Measurements from ENCODE around the gene DENND5A.
"Not testable (repeated sequence)": the region's sequence is repeated elsewhere in the genome, so short reads cannot be mapped to it uniquely, and the experiment has no call there.

The DENND5A gene

GRCh38 chr11:9210224-9210921 lies 54.8 kb downstream of the DENND5A start:
- no peak for DNase-seq

DNA sequence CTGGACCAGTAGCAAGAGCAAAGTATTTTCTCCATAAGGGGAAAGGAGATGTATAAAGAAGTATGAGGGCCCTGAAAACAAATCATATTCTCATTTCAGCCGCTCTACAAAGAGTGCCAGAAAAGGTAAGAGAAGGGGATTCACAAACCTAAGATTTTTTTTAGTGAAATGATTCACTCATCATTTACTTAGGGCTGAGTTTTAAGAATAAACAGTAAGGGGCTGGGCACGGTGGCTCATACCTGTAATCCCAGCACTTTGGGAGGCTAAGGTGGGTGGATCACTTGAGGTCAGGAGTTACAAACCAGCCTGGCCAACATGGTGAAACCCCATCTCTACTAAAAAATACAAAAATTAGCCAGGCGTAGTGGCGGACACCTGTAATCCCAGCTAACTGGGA lies 55.5 kb downstream of the DENND5A start:
- not testable (repeated sequence) for DNase-seq

DNA sequence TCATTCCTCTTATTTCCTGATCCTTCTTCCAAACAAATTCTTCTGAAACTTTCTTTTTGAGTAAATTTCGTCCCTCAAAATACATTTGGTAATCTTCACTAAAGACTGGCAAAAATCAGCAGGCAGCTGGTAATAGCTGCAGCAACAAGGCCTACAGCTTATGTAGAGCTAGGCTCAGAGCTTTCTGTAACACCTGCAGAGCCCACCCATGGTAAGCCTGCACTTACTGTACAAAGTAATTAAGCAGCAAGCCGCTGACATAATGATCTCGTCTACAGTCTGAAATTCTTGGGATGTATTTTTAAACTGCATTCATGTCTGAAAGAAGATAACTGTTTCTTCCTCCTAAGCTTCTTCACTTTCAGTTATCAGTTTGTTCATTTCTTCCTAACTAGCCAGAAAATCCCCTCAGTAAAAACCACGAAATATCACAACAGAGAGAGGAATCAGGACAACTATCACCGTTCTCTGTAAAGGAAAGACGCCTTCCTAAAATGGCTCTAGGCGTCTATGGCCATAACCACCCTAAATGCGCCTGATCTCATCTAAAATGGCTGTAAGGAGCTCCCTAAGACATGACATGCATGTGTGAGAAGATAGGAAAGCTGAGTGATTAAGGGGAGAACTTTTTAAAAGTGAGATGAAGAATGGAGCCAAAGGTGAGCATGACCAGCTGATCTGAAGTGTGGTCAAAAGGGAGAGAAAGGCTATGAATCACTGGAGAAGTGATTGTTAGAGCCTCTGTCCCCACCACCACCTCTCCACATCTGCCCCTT lies 56.2 kb downstream of the DENND5A start:
- DNase-seq, result no peak

- no peak for DNase-seq
Observed at GRCh38 chr11:9207229-9207628, 57.9 kb downstream of the DENND5A start.

DNA sequence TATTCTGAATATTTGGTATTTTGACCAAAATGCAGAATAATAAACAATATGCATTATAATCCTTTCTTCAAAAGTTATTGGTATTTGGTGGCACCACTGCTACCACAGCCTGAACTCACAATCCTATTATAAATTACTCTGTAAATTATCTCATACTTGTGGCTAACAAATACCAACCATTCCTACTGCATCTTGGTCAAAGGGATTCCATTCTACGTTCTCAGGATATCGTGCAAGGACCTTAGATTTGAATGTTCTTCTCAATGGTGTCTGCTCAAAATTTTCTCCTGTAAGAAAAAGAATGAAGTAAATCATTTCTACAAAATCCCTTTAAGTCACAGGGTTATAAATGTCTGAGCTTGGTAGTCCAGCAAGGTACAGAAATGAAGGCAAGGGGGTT lies 58.7 kb downstream of the DENND5A start:
- no peak for DNase-seq

DNA sequence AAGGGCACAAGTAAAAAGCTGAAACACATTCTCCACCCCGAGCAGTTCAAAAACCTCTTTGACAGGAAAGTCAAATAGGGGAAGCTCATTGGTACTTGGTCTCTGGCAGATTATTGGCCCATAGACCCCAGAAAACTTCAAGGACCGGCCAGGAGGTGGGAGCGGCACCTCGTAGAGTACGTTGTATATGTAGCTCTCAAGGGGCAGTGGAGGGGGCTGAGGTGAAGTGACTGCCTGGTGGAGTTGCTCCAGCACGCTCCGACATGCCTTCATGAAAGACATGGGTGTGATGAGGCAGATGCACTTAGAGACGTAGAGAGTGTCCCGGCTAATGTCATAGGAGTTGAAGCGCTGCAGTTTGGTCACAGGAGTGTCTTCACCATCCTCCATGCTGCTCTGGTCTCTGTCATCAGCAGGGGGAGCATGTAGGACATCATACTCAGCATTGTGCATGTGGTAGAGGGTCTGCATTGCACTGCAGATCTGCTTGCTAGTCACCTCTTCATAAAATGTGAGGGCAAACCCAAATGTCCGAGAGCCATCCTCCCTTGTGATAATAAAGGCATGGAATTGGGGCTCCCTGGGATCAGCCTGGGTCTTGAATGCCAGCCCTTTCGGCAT lies 61.3 kb downstream of the DENND5A start:
- DNase-seq, result no peak

DNA sequence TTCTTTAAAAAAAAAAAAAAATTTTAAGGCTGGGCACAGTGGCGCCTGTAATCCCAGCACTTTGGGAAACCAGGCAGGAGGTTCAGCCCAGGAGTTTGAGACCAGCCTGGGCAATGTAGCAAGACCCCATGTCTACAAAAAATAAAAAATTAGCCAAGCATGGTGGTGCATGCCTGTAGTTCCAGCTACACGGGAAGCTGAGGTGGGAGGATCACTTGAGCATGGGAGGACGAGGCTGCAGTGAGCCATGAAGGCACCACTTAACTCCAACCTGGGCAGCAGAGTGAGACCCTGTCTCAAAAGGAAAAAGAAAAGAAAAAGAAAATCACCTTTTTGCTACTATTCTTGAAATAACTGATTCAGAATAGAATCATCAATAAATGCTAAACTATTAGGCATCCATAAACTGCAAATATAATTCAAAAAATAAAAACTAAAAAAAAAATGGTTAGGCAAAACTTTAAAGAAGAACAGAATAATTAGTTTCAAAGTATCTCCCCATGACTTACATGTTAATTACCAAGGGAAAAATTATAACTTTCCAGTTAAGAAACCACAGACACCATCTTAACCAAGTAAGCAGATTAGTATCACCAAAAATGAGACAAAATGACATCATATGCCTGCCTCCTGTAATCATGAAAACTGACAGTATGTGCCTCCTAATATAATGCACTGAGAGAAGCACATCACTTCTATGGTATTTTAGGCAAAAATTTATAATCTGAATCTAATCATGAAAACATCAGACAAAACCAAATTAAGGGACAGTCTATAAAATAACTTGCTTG lies 63.6 kb downstream of the DENND5A start:
- no peak for DNase-seq

- no peak for DNase-seq
Observed at GRCh38 chr11:9200471-9200870, 64.7 kb downstream of the DENND5A start.

- DNase-seq, result no peak
Observed at GRCh38 chr11:9193316-9193715, 71.8 kb downstream of the DENND5A start.

- DNase-seq, result no peak
Observed at GRCh38 chr11:9192561-9192960, 72.6 kb downstream of the DENND5A start.

- DNase-seq, result not testable (repeated sequence)
Observed at GRCh38 chr11:9190326-9191016, 74.7 kb downstream of the DENND5A start.

- DNase-seq, result not testable (repeated sequence)
Observed at GRCh38 chr11:9188860-9189259, 76.3 kb downstream of the DENND5A start.

- no peak for DNase-seq
Observed at GRCh38 chr11:9187616-9188015, 77.5 kb downstream of the DENND5A start.

DNA sequence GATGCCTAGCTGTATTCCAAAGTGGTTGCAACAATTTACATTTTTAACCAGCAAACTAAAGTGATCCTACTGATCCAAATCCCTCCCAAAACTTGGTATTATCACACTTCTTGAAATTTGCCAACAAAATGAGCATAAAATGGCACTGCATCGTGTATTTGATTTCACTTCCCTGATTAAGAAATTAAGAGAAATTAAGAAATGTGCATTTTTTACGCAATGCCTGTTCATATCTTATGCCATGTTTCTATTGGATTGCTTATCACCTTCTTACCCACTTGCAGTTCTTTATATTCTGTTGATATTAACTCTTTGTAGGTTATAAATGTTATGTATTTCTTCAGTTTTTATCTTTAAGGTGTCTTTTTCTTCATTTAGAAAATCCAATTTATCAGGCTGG lies 80.6 kb downstream of the DENND5A start:
- DNase-seq, result no peak

DNA sequence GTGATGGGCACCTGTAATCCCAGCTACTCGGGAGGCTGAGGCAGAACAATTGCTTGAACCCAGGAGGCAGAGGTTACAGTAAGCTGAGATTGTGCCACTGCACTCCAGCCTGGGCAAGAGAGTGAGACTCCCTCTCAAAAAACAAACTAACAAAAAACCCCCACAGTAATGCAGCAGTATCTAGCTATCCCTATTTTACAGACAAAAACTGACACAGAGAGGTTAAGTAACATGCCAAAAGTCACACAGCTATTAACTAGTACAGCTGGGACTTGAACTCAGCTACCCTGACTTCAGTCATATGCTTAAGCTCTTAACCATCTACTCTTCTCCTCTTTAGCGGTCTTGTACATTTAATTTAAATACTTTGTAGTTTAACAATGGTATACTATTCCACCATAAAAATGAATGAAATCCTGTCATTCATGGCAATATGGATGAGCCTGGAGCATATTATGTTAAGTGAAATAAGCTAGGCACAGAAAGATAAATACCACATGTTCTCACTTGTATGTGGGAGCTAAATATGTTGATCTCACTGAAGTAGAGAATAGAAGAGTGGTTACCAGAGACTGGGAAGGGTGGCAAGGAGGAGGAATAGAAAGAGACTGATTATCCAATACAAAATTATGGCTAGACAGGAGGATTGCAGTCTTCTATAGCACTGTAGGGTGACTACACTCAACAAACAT lies 82.8 kb downstream of the DENND5A start:
- DNase-seq, result no peak

DNA sequence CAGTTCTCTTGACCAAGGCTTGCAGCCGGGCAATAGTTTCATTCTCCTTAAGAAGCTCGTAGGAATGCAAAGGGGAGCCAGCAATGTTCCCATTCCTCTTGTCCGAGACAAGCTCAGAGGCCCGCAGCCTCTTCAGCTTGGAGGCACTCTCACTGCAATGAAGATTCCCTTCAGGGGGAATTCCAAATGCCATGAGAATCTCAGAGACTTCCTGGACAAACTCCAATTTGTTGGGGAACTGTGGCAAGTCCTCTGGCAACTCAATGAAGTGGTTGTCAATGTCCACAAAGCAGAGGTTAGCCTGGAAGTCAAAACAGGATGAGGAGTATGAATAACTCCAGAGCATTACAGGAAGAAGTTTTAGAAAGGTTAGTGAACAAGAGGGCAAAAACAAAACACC lies 84.4 kb downstream of the DENND5A start:
- DNase-seq, result no peak

DNA sequence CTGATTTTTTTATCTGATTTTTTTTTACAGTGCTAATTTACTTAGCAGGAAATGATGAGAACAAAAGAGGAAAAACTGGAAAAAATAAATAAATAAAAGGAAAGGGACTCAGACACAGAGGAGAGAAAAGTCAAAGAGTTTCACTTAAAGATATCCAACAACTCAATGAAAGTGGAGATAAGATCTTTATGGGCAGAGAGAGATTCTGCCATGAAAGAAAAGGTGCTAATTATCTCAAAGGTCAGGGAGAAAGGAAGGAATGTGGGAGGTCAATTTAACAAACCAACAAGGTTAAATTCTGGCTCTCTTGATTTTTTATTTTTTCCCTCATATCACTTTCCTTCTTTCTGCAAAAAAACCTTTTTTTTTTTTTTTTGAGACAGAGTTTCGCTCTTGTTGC lies 86.0 kb downstream of the DENND5A start:
- DNase-seq, result no peak

DNA sequence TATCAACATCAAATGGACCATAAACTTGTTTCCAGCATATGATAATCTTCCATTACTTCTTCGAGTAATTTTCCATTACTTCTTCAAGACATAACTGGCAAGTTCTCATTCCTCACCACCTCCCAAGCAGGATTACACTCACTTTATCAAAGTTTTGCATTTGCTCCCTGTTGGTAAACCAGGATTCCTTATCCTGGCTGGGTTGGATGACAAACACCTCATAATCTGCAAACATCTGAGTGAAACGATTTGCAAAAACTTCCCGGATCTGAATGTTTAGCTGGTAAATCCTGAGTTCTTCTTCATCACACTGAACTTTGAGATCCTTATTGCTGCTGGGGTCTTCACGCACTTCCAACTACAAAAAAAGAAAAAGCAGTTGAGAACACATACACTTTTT lies 86.4 kb downstream of the DENND5A start:
- DNase-seq, result no peak

DNA sequence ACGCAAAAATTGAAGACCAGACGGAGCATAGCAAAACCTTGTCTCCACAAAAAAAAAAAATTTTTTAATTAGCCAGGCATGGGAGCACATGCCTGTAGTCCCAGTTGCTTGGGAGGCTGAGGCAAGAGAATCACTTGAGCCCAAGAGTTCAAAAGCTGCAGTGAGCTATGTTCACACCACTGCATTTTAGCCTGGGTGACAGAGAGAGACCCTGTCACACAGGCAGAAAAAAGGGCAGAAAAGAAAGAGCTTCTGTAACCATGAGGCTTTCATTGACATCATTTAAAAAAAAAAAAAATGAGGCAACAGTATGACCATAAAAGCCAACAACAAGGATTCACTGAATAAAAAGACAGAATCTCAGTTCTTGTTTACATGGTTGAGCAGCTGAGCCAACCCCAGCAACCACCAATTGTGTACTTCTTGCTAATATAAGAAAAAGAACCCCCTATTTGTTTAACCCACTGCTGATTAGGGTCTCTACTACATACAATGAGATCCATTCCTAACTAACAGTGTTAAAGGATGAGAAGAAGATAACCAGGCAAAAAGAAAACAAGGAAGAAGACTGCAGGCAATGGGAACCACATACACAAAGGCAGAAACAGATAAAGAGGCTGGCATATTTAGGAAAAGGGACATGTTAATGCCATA lies 87.6 kb downstream of the DENND5A start:
- no peak for DNase-seq

DNA sequence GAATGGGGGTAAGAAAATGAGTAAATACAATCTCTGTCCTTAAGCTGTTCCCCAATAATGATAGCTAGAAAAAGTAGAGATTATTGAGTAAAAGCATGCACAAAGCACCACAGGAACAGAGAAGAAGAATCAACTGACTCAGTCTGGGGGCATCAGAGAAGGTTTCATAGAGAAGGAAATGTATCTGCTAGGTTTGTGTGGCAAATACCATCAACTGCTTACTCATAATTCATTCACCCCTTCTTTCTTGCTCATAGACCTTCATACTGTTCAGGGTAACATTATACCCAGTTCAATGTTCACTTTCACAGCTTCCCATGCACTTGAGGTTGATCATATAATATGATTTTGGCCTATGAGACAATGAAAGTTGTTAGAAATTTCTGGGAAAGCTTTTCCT lies 88.6 kb downstream of the DENND5A start:
- no peak for DNase-seq

GRCh38 chr11:9176136-9176535 lies 89.0 kb downstream of the DENND5A start:
- DNase-seq, result no peak
